NCI-H1417 treated with DMSO at 0.1 percent for 48 hours (cell line): Measurements from ENCODE around the gene MAG.

ENCODE experiments used
- DNase-seq: peaks from one replicate; lab custom pipeline; 2025; lab: John Stamatoyannopoulos, UW

Gene MAG

GRCh38 chr19:35363001-35363590, 71.1 kb downstream of the MAG start:
- no peak for DNase-seq
